HG03060 (cell line): ENCODE measurements around the gene NRF1.

ENCODE experiments used
- ATAC-seq: cut with Tn5 transposase; IDR thresholded peaks from one replicate; pipeline ENCODE4 v1.9.1; 2021; ENCODE audit warnings: low read depth, moderate number of reproducible peaks; ENCODE audit not compliant: unreplicated experiment

Gene NRF1

DNA sequence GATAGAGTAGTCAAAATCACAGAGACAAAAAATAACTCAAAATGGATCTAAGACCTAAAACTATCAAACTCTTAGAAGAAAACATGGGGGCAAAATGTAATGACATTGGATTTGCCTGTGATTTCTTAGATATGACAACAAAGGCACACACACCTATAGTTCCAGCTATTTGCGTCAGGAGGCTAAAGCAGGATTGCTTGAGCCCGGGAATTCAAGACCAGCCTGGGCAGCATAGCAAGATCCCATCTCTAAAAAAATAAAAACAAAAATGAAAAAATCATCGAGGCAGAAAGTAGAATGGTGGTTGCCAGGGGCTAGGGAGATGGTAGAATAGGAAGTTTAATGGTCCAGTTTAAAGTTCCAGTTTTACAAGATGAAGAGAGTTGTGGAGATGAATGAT, 113.3 kb downstream of the NRF1 start:
- ATAC-seq: no peak

DNA sequence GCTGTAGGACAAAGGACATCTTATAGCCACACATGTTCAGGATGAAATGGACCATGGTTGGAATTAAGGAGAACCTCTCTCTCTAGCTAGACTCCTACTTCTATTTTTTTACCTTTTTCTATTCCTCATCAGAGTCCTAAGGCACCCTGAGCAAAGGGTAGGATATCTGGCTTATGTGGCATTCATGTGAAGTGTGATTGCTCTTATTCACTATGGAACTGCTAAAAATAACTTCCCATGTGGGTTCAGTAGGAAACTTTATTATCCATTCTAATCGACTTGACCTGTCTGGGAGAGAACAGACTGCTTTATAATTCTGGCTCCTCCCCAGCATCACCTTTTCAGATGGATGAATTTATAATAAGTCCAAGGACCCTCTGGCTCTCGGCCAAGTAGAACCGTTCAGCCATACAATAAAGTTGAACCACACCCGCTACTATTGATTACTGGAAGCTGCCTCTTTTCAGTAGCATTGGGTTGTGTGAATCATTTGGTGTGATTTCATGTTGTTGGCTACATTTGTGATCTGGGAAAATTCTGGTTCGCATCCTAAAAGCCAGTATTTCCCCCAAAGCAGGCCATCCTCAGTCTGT, 117.5 kb downstream of the NRF1 start:
- no peak for ATAC-seq

DNA sequence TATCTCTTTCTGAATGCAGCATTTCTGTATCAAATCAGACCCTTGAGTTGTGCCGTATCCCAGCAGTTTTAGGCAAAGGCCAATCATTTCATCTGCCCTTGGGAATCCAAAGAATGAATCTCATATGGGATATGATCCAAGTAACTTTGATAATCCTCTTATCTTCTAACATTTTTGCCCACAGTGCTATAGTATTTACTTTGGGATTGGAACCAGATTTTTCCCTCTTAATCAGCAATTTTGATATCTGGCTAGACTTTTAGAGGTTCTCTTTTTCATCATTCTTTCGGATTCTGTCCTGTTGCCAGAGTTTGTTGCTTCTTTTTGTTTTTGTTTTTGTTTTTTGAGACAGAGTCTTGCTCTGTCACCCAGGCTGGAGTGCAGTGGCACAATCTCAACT, 118.0 kb downstream of the NRF1 start:
- no peak for ATAC-seq

DNA sequence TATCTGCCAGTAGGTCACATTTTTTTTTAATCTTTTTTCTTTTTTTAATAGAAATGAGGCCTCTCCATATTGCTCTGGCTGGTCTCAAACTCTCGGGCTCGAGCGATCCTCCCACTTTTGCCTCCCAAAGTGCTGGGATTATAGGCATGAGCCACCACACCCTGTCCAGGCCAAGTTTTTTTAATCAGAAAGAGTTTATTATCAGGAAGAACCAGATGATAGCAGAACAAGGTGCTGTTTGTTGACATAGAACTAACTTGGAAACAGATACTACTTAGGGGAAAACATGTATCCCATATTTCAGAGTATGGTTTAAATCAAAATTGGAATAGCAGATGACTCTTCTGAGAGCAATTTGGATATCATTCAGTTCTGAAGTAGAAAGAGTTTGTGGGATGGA, 118.6 kb downstream of the NRF1 start:
- no peak for ATAC-seq

DNA sequence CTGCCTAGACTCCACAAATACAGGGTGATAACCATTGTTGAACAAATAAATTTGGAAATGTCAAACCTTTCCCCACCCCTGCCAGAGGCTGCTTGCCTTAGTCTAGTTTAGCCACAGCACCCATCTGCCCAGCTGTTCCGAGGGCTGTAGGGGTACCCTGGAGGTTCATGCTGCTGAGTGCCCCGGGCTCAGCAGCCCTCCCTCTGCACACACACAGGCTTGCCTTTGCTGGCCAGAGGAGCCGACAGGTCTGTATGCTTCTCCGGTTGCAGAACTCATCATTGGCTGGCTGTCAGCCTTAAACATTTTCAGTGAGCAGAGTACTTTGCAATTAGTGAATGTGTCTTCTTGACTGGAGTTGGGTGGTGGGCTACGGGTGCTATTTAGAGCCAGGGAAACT, 122.9 kb downstream of the NRF1 start:
- ATAC-seq: no peak

DNA sequence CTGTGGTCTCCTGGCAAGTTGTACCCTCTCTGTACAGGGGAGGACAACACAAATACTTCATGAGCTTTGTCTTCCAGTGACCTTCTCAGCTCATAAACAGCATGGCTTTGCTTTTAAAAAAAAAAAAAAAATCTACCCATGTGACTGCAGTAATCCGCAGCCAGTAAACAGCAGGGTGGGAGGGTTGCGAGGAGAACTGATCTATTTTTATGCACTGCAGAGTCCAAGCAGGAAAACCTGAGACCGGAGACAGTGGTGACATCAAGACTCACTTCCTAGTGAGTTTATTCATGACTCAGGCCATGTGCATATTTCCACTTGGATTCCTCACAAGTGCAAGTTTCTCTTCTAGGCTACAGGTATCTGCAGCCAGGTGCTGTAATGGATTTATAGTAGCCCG, 127.9 kb downstream of the NRF1 start:
- ATAC-seq: no peak

DNA sequence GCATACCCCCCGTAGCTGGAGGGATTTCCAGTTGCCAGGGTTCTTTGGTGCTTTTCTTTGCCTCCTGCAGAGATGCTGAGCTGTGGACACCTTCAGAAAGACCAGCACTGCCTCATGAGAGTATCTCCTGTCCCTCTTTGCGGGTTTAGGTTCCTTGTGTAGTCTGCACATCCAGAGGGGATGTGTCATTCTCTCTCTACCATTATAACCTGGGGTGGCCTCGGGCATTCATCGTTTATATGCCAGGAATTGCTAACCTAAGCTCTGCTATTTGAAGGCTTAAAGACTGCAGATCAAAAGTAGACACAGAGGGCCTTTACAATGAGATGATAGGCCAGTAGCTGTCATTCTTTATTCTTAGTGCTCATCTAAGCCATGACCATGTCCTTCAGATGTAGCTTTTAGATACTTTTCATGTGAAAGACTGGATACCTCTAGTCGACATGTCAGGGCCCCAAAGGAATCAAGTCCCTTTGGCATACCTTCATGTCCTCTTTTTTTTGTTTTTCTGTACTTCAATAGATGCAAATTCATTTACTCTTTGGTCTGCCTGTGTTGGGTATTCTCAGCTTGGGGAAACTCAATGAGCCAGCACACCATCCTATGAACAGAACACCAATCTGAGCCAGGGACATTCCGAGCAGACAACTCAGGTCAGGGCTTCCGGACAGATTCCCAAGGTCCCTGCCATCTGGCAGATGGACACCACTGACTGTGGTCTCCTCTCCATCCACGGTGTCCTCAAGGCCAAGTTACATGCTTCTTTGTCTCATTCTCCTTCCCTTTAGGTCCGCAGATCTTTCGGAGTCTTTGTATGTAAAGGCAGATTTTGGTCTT, 129.3 kb downstream of the NRF1 start:
- ATAC-seq: no peak

DNA sequence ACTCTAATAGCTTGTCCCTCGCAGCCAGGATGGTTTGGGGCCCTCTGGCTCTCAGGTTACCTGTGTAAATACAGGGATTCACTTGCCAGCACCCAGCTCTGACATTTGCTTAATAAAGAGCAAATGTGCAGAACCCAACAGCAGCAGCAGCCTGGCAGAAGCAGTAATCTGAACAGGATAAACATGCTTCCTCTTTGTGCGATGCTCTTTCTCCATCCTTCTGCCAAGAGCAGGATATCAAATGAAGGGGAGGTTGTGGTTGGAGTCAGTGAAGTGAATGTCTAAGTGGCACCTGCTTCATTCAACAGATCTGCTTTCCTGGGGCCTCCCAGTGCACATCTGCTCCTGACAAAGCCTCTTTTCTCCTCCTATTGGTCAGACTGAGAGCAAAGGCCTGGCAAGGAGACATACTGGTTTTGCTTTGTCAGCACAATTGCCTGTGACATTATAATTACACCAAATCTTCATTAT, 130.3 kb downstream of the NRF1 start:
- ATAC-seq: no peak

DNA sequence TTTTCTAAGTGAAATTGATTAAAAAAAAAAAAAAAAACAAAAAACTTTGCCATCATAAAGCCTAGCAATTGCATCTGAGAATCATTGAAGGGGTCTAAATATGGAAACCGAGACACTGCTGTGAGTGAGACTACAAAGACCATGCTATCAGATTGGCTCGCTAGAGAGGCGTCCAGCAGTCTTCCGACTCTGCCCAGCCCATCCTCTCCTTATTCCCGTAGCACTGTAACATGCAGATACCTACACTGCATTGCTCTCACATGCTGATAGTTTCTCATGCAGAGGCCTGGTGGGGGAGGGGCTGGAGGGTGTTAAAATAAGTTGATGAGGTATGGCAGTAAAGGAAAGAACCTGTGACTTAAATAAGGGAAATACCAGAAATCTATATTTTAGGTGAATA, 130.7 kb downstream of the NRF1 start:
- no peak for ATAC-seq

DNA sequence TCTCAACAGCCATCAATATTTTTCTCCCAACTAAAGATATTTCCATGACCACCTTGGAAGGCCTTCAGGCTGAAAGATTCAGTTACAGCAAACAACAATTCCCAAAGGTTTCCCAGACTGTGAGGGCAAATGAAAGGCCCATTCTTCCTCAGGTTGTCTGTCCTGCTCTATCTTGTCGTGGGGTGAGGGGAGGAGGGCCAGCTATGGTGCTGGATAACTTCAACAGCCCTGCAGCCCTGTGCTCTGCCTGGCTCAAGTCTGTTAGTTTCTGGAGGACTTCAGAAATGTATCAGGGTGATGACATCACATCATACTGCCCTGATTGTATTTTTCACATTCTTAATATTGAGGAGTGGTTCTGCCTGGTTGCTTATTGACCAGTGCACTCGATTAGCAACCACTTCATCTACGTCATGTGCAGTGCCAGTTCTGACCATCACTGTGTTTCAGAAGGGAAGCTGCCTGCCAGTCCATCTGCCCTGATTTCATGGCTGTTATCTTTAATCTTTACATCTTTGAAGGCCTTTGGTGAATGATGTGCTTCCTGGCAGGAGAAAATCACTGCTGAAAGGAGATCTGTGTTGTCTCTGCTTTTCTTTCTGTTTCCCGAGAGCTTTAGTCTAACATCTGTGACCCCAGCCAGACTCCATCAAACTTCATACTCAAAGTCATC, 135.5 kb downstream of the NRF1 start:
- ATAC-seq: no peak

DNA sequence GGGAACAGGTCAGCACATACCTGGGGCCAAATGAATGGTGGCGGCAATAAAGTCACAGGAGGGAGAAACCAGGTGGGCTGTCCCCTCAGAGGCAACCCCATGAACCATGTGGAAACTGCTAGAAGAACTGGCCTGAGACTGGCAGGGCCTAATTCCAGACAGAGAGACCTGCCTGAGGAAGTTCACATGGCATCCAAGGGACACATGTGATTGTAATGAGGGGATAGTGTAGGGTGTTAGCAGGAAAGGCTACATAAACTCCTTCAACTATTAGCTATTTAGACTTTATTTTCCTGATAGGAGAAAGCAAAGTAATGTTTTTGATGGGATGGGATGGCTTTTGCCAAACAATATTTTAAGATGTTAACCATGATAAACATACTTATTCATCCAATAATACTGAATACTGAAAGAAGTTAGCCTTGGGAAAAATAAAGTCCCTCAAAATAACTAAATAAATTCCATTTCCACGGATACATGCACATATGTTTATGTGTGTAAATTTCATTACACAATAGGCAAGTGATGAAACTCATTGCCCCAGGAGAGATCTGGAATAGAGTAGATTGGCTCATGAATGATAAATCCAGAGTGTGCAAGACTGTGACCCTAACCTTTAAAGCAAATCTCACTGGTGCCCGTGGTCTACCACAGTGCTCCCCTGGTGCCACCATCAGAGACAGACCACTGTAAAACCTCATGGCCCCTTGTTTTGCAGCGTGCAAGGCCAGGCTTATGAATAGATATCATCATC, 137.0 kb downstream of the NRF1 start:
- ATAC-seq: no peak

DNA sequence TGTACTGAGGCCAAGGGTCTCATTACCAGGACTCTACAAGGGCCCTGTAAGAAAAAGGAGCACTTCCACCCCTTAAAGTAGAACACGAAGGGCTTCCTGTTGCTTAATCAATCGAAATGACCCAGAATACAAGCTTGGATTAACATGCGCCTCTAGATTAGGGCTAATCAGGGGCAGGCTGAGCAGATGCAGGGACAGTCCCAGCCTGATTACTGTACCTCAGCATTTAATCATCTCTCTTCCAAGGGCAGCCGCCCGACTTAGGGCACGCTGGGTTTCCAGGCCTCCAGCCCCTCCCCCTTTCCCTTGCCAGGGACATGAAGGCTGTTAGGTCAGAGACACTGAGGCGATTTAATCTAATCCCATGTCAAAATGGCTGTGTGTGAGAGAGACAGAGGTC, 138.6 kb downstream of the NRF1 start:
- ATAC-seq: no peak

DNA sequence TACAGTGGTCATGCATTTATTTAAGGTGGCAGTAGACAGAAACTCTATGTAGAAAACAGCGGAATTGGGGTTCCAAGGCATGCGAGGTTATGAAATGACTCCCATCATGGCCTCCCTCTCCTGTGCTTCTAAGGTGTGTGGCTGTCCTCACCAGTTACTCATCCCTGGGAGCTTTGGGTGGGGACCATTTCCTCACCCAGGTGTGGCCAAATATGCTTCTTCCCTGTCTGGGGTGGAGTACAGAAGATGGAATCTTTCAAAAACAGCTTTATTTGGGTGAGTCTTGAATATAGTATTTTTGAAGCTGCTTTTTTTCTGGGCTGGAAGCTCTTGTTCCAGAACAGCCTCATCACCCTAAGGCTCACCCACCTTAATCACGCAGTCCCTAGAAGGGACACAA, 139.0 kb downstream of the NRF1 start:
- no peak for ATAC-seq

DNA sequence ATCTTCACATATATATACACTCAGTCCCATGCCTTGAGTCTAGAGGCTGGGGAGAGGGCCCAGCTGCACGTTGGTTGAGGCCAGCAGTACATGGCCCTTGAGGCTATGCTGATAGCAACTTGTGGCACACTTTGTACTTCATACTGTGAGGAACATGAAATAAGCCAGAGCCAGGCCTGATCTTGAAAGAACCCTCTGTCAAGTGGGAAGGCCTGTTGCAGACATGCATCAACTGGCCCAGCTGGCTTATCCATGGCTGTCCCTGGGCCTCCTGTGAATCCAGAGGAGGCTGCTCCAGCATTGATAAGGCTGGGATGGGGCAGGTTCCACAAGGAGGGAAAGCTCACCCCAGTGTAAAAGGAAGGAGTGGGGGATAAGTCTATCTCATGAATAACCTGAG, 140.4 kb downstream of the NRF1 start:
- no peak for ATAC-seq

DNA sequence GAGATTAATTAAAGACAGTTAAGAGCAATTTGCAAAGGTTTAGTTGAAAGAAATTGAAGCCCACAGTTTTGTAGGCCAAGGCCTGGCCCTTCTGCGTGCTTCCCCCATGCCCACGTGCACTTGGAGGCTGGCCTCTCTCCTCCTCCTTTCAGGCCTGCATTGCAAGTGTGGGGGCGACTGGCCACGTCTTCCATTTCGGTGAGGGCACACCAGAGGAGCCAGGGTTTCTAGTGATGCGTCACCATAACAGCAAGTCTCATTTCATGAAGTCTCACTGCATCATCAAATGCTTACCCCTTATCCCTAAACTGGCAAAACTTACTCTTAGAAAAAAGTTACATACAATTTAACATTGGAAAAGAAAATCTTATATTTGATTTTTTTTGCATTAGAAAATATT, 141.2 kb downstream of the NRF1 start:
- ATAC-seq: no peak

DNA sequence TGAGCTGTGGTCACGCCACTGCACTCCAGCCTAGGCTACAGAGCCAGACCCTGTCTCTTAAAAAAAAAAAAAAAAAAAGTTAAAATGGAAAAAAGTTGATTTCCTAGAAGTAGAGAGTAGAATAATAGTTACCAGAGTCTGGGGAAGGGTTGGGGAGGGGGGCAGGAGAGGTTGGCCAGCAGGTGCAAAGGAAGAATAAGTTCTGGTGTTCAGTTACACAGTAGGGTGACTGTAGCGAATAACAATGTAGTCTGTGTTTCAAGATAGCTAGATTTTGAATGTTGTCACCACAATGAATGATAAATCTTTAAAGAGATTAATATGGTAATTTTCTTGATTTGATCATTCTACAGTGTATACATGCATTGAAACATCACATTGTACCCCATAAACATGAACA, 142.9 kb downstream of the NRF1 start:
- no peak for ATAC-seq

DNA sequence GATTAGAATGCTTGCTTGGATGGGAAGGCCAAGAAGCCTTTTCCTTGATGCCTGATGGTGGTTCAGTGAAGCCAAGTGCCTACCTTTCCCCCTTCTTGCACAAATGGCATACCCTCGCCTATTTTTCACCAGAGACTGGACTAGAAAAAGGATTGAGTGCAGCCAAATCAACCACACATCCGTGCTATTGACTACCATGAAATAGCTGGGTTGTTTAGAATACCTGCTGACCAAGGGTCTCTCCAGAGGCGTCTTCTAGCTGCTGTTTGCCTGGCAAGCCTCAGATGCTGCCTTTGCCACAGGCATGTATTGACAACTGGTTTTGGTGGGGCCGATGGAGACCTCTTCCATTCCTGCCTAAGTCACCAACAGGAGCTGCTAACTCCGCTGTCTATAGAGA, 146.5 kb downstream of the NRF1 start:
- ATAC-seq: no peak

DNA sequence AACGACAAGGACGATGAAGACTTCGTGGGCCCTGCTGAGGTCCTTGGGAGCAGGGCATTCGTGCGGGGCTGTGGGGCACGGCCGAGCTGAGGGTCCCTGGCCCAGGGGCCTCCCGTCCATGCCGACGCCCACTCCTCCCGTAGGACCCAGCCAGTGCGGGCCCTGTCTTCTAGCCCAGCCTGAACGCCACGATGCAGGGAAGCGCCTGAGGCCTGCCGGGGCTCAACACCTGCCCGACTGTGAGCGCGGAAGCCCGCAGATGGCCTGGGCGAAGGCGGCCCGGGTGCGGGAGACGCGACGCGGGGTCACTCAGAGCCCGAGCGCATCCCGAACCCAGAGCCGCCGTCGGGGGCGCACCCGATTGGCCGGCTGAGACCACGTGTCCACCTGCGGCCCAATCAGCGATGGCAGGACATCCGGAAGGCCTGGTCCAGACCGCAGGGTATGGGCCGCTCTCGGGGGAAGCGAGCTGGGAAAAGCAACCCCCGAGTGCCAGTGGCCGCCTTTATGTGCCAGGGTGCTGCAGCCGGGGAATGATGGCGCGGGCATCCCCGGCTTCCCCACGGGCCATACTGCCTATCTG, 151.0 kb downstream of the NRF1 start:
- no peak for ATAC-seq

DNA sequence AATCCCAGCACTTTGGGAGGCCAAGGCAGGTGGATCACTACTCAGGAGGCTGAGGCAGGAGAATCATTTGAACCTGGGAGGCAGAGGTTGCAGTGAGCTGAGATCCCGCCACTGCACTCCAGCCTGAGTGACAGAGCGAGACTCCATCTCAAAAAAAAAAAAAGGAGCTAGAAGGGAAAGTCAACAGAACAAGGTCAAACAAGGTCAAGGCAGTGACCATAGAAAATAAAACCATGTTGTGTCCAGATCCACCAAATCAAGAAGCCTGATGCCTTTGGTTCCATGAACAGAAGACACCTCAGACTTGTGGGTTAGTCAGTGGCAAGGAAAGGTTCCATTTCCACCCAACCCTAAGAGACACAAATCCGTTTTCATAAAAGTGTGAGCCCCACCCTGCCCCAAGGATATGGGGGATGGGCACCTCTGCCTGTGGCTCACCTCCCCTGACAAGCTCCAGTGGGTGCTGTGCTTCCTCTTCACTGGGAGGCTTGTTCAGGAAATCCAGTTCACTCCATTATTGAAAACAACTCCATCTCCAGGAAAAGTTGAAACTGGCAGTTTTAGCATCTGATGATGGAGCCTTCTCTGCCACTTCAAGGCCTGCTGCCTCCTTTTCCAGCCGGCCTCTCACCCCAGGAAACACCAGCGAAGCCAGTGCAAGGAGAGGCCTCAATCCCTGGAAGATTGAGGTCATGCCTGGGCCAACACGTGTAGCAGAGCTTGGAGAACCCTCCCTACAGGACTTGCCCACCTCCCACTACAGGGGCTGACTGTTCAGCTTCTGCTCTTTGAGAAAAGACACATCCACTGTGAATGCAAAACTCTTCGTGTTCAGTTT, 152.9 kb downstream of the NRF1 start:
- ATAC-seq: no peak

DNA sequence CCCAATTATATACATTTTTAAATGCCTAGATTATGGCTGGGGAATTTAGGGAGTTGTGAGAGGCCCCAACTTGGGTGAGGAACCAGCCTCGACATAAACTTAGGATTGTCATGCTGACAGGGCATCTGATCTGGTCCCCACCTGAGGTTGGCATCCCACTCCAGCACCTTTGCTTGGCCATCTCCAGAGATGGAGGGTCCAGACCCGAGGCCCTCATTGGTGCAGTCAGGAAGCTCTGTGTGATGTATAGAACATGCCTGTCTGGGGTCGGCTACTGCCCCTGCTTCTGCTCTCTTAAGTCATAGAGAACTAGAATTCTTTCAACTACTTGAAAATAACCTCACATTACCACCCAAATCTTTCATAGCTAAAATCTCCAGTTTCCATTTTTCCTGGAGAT, 153.8 kb downstream of the NRF1 start:
- ATAC-seq: no peak
